HG03460 (cell line): ENCODE measurements around the gene LRP2BP.
"Not testable (repeated sequence)": the region's sequence is repeated elsewhere in the genome, so short reads cannot be mapped to it uniquely, and the experiment has no call there.

ENCODE experiments used
- ATAC-seq: cut with Tn5 transposase; IDR thresholded peaks from one replicate; pipeline ENCODE4 v1.9.1; 2021; ENCODE audit not compliant: unreplicated experiment

Gene LRP2BP

GRCh38 chr4:185329879-185330510, 65.7 kb downstream of the LRP2BP start:
- not testable (repeated sequence) for ATAC-seq

DNA sequence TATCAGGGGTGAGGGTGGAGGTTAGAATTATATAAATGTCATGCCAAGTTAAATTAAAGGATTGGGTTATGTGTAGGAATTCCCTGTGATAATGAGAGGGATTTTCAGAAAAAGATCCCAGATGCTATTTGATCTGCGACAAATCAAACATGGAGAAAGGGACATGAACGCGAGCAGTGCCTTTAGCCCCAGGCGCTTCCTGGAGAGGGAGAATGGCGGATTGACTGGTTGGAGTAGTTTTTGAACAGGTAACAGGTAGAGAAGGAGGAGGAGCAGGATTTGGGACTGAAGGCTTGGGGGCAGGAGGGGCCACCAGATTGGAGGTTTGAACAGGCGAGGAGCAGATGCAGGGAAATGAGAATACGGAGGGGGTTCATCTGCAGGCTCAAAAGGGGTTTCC, 67.1 kb downstream of the LRP2BP start:
- ATAC-seq: no peak

DNA sequence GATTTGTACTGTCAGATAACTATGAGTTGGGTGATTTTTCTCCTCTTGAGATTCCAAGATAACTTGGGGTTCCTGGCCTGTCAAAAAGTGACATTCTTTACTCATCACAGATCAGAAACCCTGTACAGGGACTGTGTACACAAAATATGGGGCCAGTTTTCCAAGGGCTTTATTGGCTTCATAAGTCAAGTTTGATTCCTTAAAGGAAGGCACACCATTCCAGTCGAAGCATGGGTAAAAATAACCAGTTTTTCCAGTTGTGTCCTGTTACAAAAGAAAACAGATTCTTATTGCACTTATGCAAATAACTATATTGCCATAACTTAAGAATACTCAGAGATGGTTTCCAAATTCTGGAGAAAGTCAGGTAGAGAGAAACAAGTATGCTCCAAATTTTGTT, 70.0 kb downstream of the LRP2BP start:
- ATAC-seq: not testable (repeated sequence)

GRCh38 chr4:185324361-185324760, 71.4 kb downstream of the LRP2BP start:
- not testable (repeated sequence) for ATAC-seq

GRCh38 chr4:185323606-185324005, 72.1 kb downstream of the LRP2BP start:
- no peak for ATAC-seq

DNA sequence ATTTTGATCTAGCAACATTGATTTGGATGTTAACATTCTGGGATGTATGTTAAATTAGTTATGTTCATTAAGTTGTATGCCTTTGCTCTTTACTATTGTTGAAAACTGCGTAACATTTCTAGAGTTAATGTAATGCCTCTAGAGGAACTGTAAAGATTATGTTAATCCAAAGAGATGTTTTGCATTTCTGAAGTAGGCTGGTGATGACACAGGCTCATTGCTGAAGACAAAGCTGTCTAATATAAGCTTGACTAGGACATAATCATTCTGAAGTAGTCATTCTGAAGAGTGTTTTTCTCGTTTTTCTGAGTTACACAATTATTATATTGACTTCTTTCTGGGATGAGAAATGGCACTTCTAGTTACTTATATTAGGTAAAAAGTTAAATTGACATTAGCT, 72.9 kb downstream of the LRP2BP start:
- ATAC-seq: no peak

- no peak for ATAC-seq
Measured at GRCh38 chr4:185318679-185319078, 77.0 kb downstream of the LRP2BP start.

GRCh38 chr4:185317880-185318279, 77.8 kb downstream of the LRP2BP start:
- no peak for ATAC-seq

DNA sequence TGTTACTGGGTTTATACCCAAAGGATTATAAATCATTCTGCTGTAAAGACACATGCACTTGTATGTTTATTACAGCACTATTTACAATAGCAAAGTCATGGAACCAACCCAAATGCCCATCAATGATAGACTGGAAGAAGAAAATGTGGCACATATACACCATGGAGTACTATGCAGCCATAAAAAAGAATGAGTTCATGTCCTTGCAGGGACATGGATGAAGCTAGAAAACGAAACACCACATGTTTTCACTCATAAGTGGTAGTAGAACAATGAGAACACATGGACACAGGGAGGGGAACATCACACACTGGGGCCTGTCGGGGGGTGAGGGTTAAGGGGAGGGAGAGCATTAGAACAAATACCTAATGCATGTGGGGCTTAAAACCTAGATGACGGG, 78.3 kb downstream of the LRP2BP start:
- not testable (repeated sequence) for ATAC-seq
